HG03066 (cell line): Measurements from ENCODE around the gene BRD7.

Source experiments
- ATAC-seq: cut with Tn5 transposase; IDR thresholded peaks from one replicate; pipeline ENCODE4 v1.9.1; 2021; ENCODE audit warnings: low read depth; ENCODE audit not compliant: unreplicated experiment

Gene BRD7

GRCh38 chr16:50324345-50324744 is 44.4 kb downstream of the BRD7 start:
- ATAC-seq, result no peak

- no peak for ATAC-seq
Measured at GRCh38 chr16:50323335-50324011, 45.3 kb downstream of the BRD7 start.

GRCh38 chr16:50322333-50322732 is 46.5 kb downstream of the BRD7 start:
- no peak for ATAC-seq

- ATAC-seq, result no peak
Measured at GRCh38 chr16:50320310-50320709, 48.5 kb downstream of the BRD7 start.

- no peak for ATAC-seq
Measured at GRCh38 chr16:50318796-50319578, 49.8 kb downstream of the BRD7 start.

- ATAC-seq, result no peak
Measured at GRCh38 chr16:50316848-50317630, 51.7 kb downstream of the BRD7 start.

GRCh38 chr16:50316102-50316847 is 52.5 kb downstream of the BRD7 start:
- no peak for ATAC-seq

- no peak for ATAC-seq
Measured at GRCh38 chr16:50315346-50315997, 53.3 kb downstream of the BRD7 start.

GRCh38 chr16:50314665-50315064 is 54.1 kb downstream of the BRD7 start:
- no peak for ATAC-seq

GRCh38 chr16:50313596-50314478 is 55.0 kb downstream of the BRD7 start:
- no peak for ATAC-seq

GRCh38 chr16:50311891-50312501 is 56.8 kb downstream of the BRD7 start:
- no peak for ATAC-seq

GRCh38 chr16:50311134-50311528 is 57.7 kb downstream of the BRD7 start:
- ATAC-seq, result no peak

- ATAC-seq, result no peak
Measured at GRCh38 chr16:50310308-50311133, 58.3 kb downstream of the BRD7 start.

- no peak for ATAC-seq
Measured at GRCh38 chr16:50309527-50310307, 59.1 kb downstream of the BRD7 start.

GRCh38 chr16:50309156-50309526 is 59.6 kb downstream of the BRD7 start:
- no peak for ATAC-seq

- ATAC-seq, result no peak
Measured at GRCh38 chr16:50308237-50308965, 60.4 kb downstream of the BRD7 start.

GRCh38 chr16:50306287-50306686 is 62.5 kb downstream of the BRD7 start:
- ATAC-seq, result no peak
